ENCODE data around the gene LRP8. TPM values are rescaled to one million over a fixed set of nuclear protein-coding genes. Genes with fewer than 3 reads are reported as not detected.

Gene LRP8
- total RNA-seq, 1 experiment from 2014 or later = 69.5 TPM

GRCh38 chr1:53336146-53336545 lies 8.3 kb upstream of the LRP8 start (continued):
- no peak for TF ChIP-seq ZNF232 (CRISPR knock-in tag; IDR thresholded peaks at IDR 0.05)

- ChIA-PET POLR2A (interaction anchor here (1.0 kb wide), 1 partner anchor 8 kb away, joined by 3 read pairs; the partner anchor contains the start of gene LRP8), CTCF (no interaction called here)
- ATAC-seq (no peak), DNase-seq (ENCODE audit: low spot score) (no peak)
- Mint-ChIP-seq H3K27ac (no peak overlapping the region), H3K27me3 (ENCODE audit: low read depth) (peaks cover 5% of the 10 kb centered on the region), H3K36me3 (no peaks in the 10 kb centered on the region), H3K4me1 (no peaks in the 10 kb centered on the region), H3K9me3 (no peaks in the 10 kb centered on the region), H3K4me3 (no peak overlapping the region)
- TF ChIP-seq SMAD3 (CRISPR knock-in tag; IDR thresholded peaks at IDR 0.05; ENCODE audit: borderline replicate concordance) (no peak), ZNF138 (CRISPR knock-in tag; conservative IDR thresholded peaks at IDR 0.05) (no peak), ZMAT4 (CRISPR knock-in tag; IDR thresholded peaks at IDR 0.05) (no peak), FOXP4 (CRISPR knock-in tag; IDR thresholded peaks at IDR 0.05) (no peak), USF1 (CRISPR knock-in tag; IDR thresholded peaks at IDR 0.05) (no peak), ZNF416 (CRISPR knock-in tag; IDR thresholded peaks at IDR 0.05) (no peak), E2F5 (CRISPR knock-in tag; IDR thresholded peaks at IDR 0.05) (no peak), IRF1 (CRISPR knock-in tag; IDR thresholded peaks at IDR 0.05) (no peak), SMAD4 (CRISPR knock-in tag; IDR thresholded peaks at IDR 0.05) (no peak), ZNF232 (CRISPR knock-in tag; IDR thresholded peaks at IDR 0.05) (no peak), FOXP1 (CRISPR knock-in tag; IDR thresholded peaks at IDR 0.05; ENCODE audit: borderline replicate concordance) (no peak), TP53 (CRISPR knock-in tag; IDR thresholded peaks at IDR 0.05) (no peak)
- TF ChIP-seq, protein P1, sequence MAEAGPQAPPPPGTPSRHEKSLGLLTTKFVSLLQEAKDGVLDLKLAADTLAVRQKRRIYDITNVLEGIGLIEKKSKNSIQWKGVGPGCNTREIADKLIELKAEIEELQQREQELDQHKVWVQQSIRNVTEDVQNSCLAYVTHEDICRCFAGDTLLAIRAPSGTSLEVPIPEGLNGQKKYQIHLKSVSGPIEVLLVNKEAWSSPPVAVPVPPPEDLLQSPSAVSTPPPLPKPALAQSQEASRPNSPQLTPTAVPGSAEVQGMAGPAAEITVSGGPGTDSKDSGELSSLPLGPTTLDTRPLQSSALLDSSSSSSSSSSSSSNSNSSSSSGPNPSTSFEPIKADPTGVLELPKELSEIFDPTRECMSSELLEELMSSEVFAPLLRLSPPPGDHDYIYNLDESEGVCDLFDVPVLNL (CRISPR knock-in tag; IDR thresholded peaks at IDR 0.05; ENCODE audit: borderline replicate concordance, low read depth) = no peak
- TF ChIP-seq, protein P2, sequence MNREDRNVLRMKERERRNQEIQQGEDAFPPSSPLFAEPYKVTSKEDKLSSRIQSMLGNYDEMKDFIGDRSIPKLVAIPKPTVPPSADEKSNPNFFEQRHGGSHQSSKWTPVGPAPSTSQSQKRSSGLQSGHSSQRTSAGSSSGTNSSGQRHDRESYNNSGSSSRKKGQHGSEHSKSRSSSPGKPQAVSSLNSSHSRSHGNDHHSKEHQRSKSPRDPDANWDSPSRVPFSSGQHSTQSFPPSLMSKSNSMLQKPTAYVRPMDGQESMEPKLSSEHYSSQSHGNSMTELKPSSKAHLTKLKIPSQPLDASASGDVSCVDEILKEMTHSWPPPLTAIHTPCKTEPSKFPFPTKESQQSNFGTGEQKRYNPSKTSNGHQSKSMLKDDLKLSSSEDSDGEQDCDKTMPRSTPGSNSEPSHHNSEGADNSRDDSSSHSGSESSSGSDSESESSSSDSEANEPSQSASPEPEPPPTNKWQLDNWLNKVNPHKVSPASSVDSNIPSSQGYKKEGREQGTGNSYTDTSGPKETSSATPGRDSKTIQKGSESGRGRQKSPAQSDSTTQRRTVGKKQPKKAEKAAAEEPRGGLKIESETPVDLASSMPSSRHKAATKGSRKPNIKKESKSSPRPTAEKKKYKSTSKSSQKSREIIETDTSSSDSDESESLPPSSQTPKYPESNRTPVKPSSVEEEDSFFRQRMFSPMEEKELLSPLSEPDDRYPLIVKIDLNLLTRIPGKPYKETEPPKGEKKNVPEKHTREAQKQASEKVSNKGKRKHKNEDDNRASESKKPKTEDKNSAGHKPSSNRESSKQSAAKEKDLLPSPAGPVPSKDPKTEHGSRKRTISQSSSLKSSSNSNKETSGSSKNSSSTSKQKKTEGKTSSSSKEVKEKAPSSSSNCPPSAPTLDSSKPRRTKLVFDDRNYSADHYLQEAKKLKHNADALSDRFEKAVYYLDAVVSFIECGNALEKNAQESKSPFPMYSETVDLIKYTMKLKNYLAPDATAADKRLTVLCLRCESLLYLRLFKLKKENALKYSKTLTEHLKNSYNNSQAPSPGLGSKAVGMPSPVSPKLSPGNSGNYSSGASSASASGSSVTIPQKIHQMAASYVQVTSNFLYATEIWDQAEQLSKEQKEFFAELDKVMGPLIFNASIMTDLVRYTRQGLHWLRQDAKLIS (CRISPR knock-in tag; IDR thresholded peaks at IDR 0.05; ENCODE audit: borderline replicate concordance) = no peak
- TF ChIP-seq, protein P3, sequence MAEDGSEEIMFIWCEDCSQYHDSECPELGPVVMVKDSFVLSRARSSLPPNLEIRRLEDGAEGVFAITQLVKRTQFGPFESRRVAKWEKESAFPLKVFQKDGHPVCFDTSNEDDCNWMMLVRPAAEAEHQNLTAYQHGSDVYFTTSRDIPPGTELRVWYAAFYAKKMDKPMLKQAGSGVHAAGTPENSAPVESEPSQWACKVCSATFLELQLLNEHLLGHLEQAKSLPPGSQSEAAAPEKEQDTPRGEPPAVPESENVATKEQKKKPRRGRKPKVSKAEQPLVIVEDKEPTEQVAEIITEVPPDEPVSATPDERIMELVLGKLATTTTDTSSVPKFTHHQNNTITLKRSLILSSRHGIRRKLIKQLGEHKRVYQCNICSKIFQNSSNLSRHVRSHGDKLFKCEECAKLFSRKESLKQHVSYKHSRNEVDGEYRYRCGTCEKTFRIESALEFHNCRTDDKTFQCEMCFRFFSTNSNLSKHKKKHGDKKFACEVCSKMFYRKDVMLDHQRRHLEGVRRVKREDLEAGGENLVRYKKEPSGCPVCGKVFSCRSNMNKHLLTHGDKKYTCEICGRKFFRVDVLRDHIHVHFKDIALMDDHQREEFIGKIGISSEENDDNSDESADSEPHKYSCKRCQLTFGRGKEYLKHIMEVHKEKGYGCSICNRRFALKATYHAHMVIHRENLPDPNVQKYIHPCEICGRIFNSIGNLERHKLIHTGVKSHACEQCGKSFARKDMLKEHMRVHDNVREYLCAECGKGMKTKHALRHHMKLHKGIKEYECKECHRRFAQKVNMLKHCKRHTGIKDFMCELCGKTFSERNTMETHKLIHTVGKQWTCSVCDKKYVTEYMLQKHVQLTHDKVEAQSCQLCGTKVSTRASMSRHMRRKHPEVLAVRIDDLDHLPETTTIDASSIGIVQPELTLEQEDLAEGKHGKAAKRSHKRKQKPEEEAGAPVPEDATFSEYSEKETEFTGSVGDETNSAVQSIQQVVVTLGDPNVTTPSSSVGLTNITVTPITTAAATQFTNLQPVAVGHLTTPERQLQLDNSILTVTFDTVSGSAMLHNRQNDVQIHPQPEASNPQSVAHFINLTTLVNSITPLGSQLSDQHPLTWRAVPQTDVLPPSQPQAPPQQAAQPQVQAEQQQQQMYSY (CRISPR knock-in tag; IDR thresholded peaks at IDR 0.05) = no peak
- TF ChIP-seq, protein P4, sequence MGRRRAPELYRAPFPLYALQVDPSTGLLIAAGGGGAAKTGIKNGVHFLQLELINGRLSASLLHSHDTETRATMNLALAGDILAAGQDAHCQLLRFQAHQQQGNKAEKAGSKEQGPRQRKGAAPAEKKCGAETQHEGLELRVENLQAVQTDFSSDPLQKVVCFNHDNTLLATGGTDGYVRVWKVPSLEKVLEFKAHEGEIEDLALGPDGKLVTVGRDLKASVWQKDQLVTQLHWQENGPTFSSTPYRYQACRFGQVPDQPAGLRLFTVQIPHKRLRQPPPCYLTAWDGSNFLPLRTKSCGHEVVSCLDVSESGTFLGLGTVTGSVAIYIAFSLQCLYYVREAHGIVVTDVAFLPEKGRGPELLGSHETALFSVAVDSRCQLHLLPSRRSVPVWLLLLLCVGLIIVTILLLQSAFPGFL (CRISPR knock-in tag; IDR thresholded peaks at IDR 0.05; ENCODE audit: borderline replicate concordance) = no peak
- TF ChIP-seq, protein P5, sequence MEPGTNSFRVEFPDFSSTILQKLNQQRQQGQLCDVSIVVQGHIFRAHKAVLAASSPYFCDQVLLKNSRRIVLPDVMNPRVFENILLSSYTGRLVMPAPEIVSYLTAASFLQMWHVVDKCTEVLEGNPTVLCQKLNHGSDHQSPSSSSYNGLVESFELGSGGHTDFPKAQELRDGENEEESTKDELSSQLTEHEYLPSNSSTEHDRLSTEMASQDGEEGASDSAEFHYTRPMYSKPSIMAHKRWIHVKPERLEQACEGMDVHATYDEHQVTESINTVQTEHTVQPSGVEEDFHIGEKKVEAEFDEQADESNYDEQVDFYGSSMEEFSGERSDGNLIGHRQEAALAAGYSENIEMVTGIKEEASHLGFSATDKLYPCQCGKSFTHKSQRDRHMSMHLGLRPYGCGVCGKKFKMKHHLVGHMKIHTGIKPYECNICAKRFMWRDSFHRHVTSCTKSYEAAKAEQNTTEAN (CRISPR knock-in tag; IDR thresholded peaks at IDR 0.05) = no peak
Observed at GRCh38 chr1:53335661-53336060, 7.8 kb upstream of the LRP8 start.
